Natural killer cell (primary cell): ENCODE data around the gene KANK4. TPM values are rescaled to one million over a fixed set of nuclear protein-coding genes. Genes with fewer than 3 reads are reported as not detected.

Experiments used
- ATAC-seq, 3 donors: fragments of 150-1000 bp in 2 of 3; fragments of 200-7000 bp in 1 of 3; cut with Tn5 transposase; 1 replicate in 1 of 3; 2 replicates in 2 of 3; pipeline ENCODE4 v1.10.0; 2021; ENCODE audit warnings: mild to moderate bottlenecking in 2 of 3, moderate library complexity in 2 of 3
- DNase-seq, 2 donors: peaks; one replicate each; pipeline versions ENCODE4 v3.0.0 to v3.0.0-alpha.2; 2013 to 2021; ENCODE audit warnings: mixed read lengths in 1 of 2
- H3K27ac ChIP-seq: one replicate; pipeline ENCODE4 v1.5.1; 2013; ENCODE audit warnings: mild to moderate bottlenecking, low read length
- H3K27me3 ChIP-seq: one replicate; pipeline ENCODE4 v1.6.1; 2013; ENCODE audit warnings: low read length; ENCODE audit not compliant: control insufficient read depth, insufficient read depth
- H3K36me3 ChIP-seq: one replicate; pipeline ENCODE4 v1.6.1; 2013; ENCODE audit warnings: low read length; ENCODE audit not compliant: control insufficient read depth, insufficient read depth
- H3K4me1 ChIP-seq: one replicate; pipeline ENCODE4 v1.6.1; 2013; ENCODE audit warnings: low read length; ENCODE audit not compliant: control insufficient read depth, insufficient read depth
- H3K4me3 ChIP-seq: one replicate; pipeline ENCODE4 v1.5.1; 2013; ENCODE audit warnings: low read length
- H3K9me3 ChIP-seq: one replicate; pipeline ENCODE4 v1.6.1; 2013; ENCODE audit warnings: low read length; ENCODE audit not compliant: control insufficient read depth, insufficient read depth
- H3K27ac Mint-ChIP-seq, 2 donors: one replicate each; pipeline ENCODE4 v1.8.0; 2022; ENCODE audit warnings: mild to moderate bottlenecking in 2 of 2, mixed read lengths in 2 of 2, moderate library complexity in 1 of 2
- H3K27me3 Mint-ChIP-seq, 2 donors: one replicate each; pipeline ENCODE4 v1.8.0; 2022; ENCODE audit warnings: low read depth in 2 of 2, mixed read lengths in 2 of 2
- H3K36me3 Mint-ChIP-seq: one replicate; pipeline ENCODE4 v1.8.0; 2022; ENCODE audit warnings: mixed read lengths
- H3K4me1 Mint-ChIP-seq, 2 donors: one replicate each; pipeline ENCODE4 v1.8.0; 2022; ENCODE audit warnings: mixed read lengths in 2 of 2
- H3K4me3 Mint-ChIP-seq: one replicate; pipeline ENCODE4 v1.8.0; 2022; ENCODE audit warnings: mild to moderate bottlenecking, moderate library complexity, mixed read lengths
- H3K9me3 Mint-ChIP-seq, 2 donors: one replicate each; pipeline ENCODE4 v1.8.0; 2022; ENCODE audit warnings: mixed read lengths in 2 of 2
- WGBS: methylation state at CpG from one replicate; pipeline ENCODE4 v1.1.7; 2013; ENCODE audit warnings: missing lambda C conversion rate; ENCODE audit not compliant: insufficient coverage; 5-methylcytosine and 5-hydroxymethylcytosine counted together
- intact Hi-C: fragments of 100-400 bp; cut with micrococcal nuclease; formaldehyde crosslinking; loops from one replicate; pipeline ENCODE4 v1.14.2; 2022
- total RNA-seq, 4 donors: library from RNA; stranded (reverse); fragments of 120-200 nt in 1 of 4; gene quantifications; one replicate each; pipeline versions ENCODE4 v1.2.3 to v1.2.4, GENCODE V29; 2013 to 2022
- TF ChIP-seq, protein P1 (sequence below): fragments of 200-600 bp; IDR thresholded peaks from one replicate; pipeline ENCODE4 v1.8.0; 2022; ENCODE audit warnings: antibody characterized with exemption

The KANK4 gene
- total RNA-seq, 3 donors from 2014 or later (not counting 1 experiment from before 2014, with no cell fraction given), result not detected

DNA sequence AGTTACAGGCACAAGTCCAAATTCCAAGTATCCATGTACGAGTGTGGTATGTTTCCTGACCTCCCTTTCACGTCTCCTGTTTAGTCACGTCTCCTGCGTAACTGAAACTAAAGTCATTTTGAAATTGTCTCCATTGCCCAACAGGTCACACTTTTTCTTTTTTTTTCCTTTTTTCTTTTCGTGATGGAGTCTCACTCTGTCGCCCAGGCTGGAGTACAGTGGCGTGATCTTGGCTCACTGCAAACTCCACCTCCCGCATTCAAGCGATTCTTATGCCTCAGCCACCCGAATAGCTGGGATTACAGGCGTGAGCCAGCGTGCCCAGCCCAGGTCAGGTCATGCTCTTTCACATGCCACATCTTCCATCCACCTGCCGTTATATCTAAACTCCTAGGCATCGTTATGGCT, 86.4 kb downstream of the KANK4 start:
- Mint-ChIP-seq H3K4me1 (no peaks in the 10 kb centered on the region), H3K27ac (no peak overlapping the region), H3K4me3 (no peak overlapping the region), H3K36me3 (no peaks in the 10 kb centered on the region), H3K27me3 (peaks cover 6% of the 10 kb centered on the region in 2 donors), H3K9me3 (no peaks in the 10 kb centered on the region)
- ATAC-seq, result no peak
- no peak for DNase-seq
- Histone ChIP-seq H3K27me3 (no peaks in the 10 kb centered on the region), H3K9me3 (no peaks in the 10 kb centered on the region), H3K27ac (no peak overlapping the region), H3K36me3 (no peaks in the 10 kb centered on the region), H3K4me3 (no peak overlapping the region), H3K4me1 (no peaks in the 10 kb centered on the region)
- TF ChIP-seq, protein P1, sequence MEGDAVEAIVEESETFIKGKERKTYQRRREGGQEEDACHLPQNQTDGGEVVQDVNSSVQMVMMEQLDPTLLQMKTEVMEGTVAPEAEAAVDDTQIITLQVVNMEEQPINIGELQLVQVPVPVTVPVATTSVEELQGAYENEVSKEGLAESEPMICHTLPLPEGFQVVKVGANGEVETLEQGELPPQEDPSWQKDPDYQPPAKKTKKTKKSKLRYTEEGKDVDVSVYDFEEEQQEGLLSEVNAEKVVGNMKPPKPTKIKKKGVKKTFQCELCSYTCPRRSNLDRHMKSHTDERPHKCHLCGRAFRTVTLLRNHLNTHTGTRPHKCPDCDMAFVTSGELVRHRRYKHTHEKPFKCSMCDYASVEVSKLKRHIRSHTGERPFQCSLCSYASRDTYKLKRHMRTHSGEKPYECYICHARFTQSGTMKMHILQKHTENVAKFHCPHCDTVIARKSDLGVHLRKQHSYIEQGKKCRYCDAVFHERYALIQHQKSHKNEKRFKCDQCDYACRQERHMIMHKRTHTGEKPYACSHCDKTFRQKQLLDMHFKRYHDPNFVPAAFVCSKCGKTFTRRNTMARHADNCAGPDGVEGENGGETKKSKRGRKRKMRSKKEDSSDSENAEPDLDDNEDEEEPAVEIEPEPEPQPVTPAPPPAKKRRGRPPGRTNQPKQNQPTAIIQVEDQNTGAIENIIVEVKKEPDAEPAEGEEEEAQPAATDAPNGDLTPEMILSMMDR, result no peak
- intact Hi-C loops, result no loop called here
- 80% methylated on average over 14 of the region's 14 CpGs for WGBS

DNA sequence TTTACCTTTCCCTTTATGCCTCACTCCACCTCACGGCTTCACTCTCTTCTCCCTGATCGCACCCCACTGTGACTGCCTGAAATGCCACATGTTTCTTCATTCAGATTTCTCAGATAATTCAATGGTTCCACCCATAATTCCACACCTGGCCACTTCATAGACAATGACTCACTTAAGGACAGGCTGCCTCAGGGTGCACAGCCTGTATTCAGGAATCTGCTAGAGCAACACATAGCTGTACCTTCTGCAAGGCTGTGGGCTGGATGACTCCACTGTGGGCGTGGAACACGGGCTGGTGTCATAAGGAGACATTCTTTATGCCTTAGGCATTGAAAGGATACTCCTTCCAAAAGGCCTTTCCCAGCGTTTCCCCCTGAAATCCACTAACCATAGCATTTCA, 88.5 kb downstream of the KANK4 start:
- H3K4me1 ChIP-seq, result no peaks in the 10 kb centered on the region
- Mint-ChIP-seq H3K27me3 (peaks cover 6% of the 10 kb centered on the region in 2 donors), H3K9me3 (no peaks in the 10 kb centered on the region), H3K27ac (no peak overlapping the region), H3K4me1 (no peaks in the 10 kb centered on the region), H3K36me3 (no peaks in the 10 kb centered on the region), H3K4me3 (no peak overlapping the region)
- DNase-seq (no peak), ATAC-seq (no peak)
- H3K4me3 ChIP-seq, result no peak overlapping the region
- no peak overlapping the region for H3K27ac ChIP-seq
- intact Hi-C loops, result no loop called here
- H3K27me3 ChIP-seq, result no peaks in the 10 kb centered on the region
- TF ChIP-seq, protein P1, result no peak
- no peaks in the 10 kb centered on the region for H3K36me3 ChIP-seq
- no peaks in the 10 kb centered on the region for H3K9me3 ChIP-seq
- WGBS, result 84% methylated on average over 5 of the region's 5 CpGs

- 80% methylated on average over 2 of the region's 2 CpGs for WGBS
- TF ChIP-seq, protein P1, result no peak
- no peak overlapping the region for H3K27ac Mint-ChIP-seq
Measured at GRCh38 chr1:62229932-62230331, 89.3 kb downstream of the KANK4 start.

GRCh38 chr1:62229468-62229867, 89.8 kb downstream of the KANK4 start:
- Histone ChIP-seq H3K27ac (no peak overlapping the region), H3K36me3 (no peaks in the 10 kb centered on the region), H3K27me3 (no peaks in the 10 kb centered on the region), H3K4me3 (no peak overlapping the region), H3K4me1 (no peaks in the 10 kb centered on the region), H3K9me3 (no peaks in the 10 kb centered on the region)
- Mint-ChIP-seq H3K9me3 (no peaks in the 10 kb centered on the region), H3K4me3 (no peak overlapping the region), H3K27ac (no peak overlapping the region), H3K4me1 (no peaks in the 10 kb centered on the region), H3K27me3 (peaks cover 6% of the 10 kb centered on the region in 2 donors), H3K36me3 (no peaks in the 10 kb centered on the region)
- intact Hi-C loops, result no loop called here
- ATAC-seq (no peak), DNase-seq (no peak)
- 86% methylated on average over 1 of the region's 3 CpGs for WGBS
- TF ChIP-seq, protein P1, result no peak

More at GRCh38 chr1:62229932-62230331, 89.3 kb downstream of the KANK4 start:
- Histone ChIP-seq H3K4me3 (no peak overlapping the region), H3K27ac (no peak overlapping the region), H3K9me3 (no peaks in the 10 kb centered on the region), H3K4me1 (no peaks in the 10 kb centered on the region), H3K36me3 (no peaks in the 10 kb centered on the region), H3K27me3 (no peaks in the 10 kb centered on the region)
- intact Hi-C loops, result no loop called here
- ATAC-seq, result no peak
- no peak for DNase-seq
- H3K27me3 Mint-ChIP-seq, result peaks cover 6% of the 10 kb centered on the region in 2 donors
- no peaks in the 10 kb centered on the region for H3K36me3 Mint-ChIP-seq
- H3K4me1 Mint-ChIP-seq, result no peaks in the 10 kb centered on the region
- no peak overlapping the region for H3K4me3 Mint-ChIP-seq
- H3K9me3 Mint-ChIP-seq, result no peaks in the 10 kb centered on the region
